ENCODE results near the gene APEH. TPM values are rescaled to one million over a fixed set of nuclear protein-coding genes. Genes with fewer than 3 reads are reported as not detected.
A peak's percentile ranks its signal among the peaks of the same experiment; 100 is the strongest.

APEH gene
- total and polyA plus RNA-seq, 2 of the 4 experiments (the other 2 are of a cell fraction), result 89.2 to 142 TPM

- in situ Hi-C loops (cut with MboI; ENCODE audit: low sequenced_read_pairs) (no loop called here), dilution Hi-C loops (cut with HindIII; ENCODE audit: low sequenced_read_pairs, unreplicated experiment) (no loop called here), intact Hi-C loops (cut with micrococcal nuclease) (no loop called here)
- Histone ChIP-seq H2AK9ac (replicated peaks; ENCODE audit: low read depth, low read length, poor library complexity) (peak within 1 kb of the TSS; percentile 100), H2BK20ac (ENCODE audit: low read depth, low read length) (no peak within 1 kb of the TSS), H4K8ac (ENCODE audit: low read depth in 2 of 2, low read length in 2 of 2) (peak within 1 kb of the TSS; percentile 95 to 96), H3K4me1 (ENCODE audit: control insufficient read depth, insufficient read depth, low read length) (peaks cover 14% of the 10 kb centered on the region), H2AK5ac (ENCODE audit: low read depth, low read length) (peak within 1 kb of the TSS; percentile 98), H3K14ac (replicated peaks; ENCODE audit: low read depth, low read length) (peak within 1 kb of the TSS; percentile 93), H3K79me1 (ENCODE audit: low read depth in 1 of 2, low read length in 2 of 2) (peaks cover 15 to 43% of the 10 kb centered on the region in 2 experiments; a peak in 3 of 4 replicates), H3K36me3 (ENCODE audit: control insufficient read depth, insufficient read depth, low read length) (peaks cover 45% of the 10 kb centered on the region), H2BK5ac (ENCODE audit: low read depth, low read length, poor library complexity, severe bottlenecking) (peak within 1 kb of the TSS; percentile 82), H3K9me1 (ENCODE audit: insufficient read depth, low read length) (peaks cover 5% of the 10 kb centered on the region; the same call in 1 of the 2 replicates), H2BK15ac (ENCODE audit: low read depth, low read length) (no peak within 1 kb of the TSS), H3K4me3 (ENCODE audit: insufficient read depth, low read depth, low read length) (peak within 1 kb of the TSS; percentile 85), H2AFZ (replicated peaks; ENCODE audit: low read length, poor library complexity) (peak within 1 kb of the TSS; percentile 99), H4K91ac (ENCODE audit: insufficient read depth, low read depth, low read length) (peak within 1 kb of the TSS; percentile 93), H3K4me2 (ENCODE audit: low read depth, low read length) (peak within 1 kb of the TSS; percentile 96), H3K27me3 (ENCODE audit: control insufficient read depth, insufficient read depth, low read length) (no peaks in the 10 kb centered on the region), H3K18ac (ENCODE audit: low read depth, low read length) (no peak within 1 kb of the TSS), H3K23ac (ENCODE audit: low read depth, low read length) (peak within 1 kb of the TSS; percentile 76), H4K5ac (ENCODE audit: low read depth, low read length) (peak within 1 kb of the TSS; percentile 70), H3K56ac (ENCODE audit: extremely low read depth, insufficient read depth, low read length) (peak within 1 kb of the TSS; percentile 82), H2BK120ac (ENCODE audit: low read depth, low read length) (peak within 1 kb of the TSS; percentile 32), H3K27ac (ENCODE audit: insufficient read depth, low read length) (peak within 1 kb of the TSS; percentile 88), H3K9me3 (ENCODE audit: control insufficient read depth, insufficient read depth, low read length) (no peaks in the 10 kb centered on the region), H3K4ac (ENCODE audit: low read depth, low read length) (peak within 1 kb of the TSS; percentile 88), H4K20me1 (ENCODE audit: insufficient read depth, low read length) (peaks cover 29% of the 10 kb centered on the region), H3K9ac (ENCODE audit: low read depth, low read length) (peak within 1 kb of the TSS; percentile 91)
- ChIA-PET POLR2A (ENCODE audit: unreplicated experiment) (no interaction called here), CTCF (no interaction called here)
- WGBS, 2 experiments (ENCODE audit: extremely low coverage in 2 of 2, insufficient read length in 1 of 2), result 0% methylated on average over 59 of the region's 102 CpGs; no CpG with 5 or more reads in 1 of the 2 experiments
- ATAC-seq (ENCODE audit: low read depth) (peak; percentile 85), DNase-seq (peak; percentile 95)
- TF ChIP-seq POLR2A (IDR thresholded peaks at IDR 0.05; ENCODE audit: low read depth, low read length) (peak; percentile 82), CHD1 (IDR thresholded peaks at IDR 0.05; ENCODE audit: low read depth, low read length) (no peak), RCOR1 (IDR thresholded peaks at IDR 0.05; ENCODE audit: insufficient replicate concordance, low read length) (no peak), CTCF (conservative IDR thresholded peaks at IDR 0.05; ENCODE audit: low read depth, low read length) (no peak), MAZ (IDR thresholded peaks at IDR 0.05; ENCODE audit: borderline replicate concordance, low read depth, low read length) (peak; percentile 36; the same call in 1 of the 2 replicates), MXI1 (IDR thresholded peaks at IDR 0.05; ENCODE audit: borderline replicate concordance, low read depth, low read length) (no peak; the same call in 1 of the 2 replicates), RFX5 (IDR thresholded peaks at IDR 0.05; ENCODE audit: low read depth, low read length) (peak; percentile 73), FOS (IDR thresholded peaks at IDR 0.05; ENCODE audit: low read depth, low read length) (no peak), NFE2L2 (IDR thresholded peaks at IDR 0.05; ENCODE audit: low read depth, low read length) (no peak), MAFK (IDR thresholded peaks at IDR 0.05; ENCODE audit: low read depth, low read length) (no peak)
- TF ChIP-seq, protein P1, sequence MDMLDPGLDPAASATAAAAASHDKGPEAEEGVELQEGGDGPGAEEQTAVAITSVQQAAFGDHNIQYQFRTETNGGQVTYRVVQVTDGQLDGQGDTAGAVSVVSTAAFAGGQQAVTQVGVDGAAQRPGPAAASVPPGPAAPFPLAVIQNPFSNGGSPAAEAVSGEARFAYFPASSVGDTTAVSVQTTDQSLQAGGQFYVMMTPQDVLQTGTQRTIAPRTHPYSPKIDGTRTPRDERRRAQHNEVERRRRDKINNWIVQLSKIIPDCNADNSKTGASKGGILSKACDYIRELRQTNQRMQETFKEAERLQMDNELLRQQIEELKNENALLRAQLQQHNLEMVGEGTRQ (IDR thresholded peaks at IDR 0.05; ENCODE audit: low read depth, low read length), result peak; percentile 68
- no TSS peak for BruUV-seq (replicated peaks)
Measured at GRCh38 chr3:49723628-49724551, 49.7 kb downstream of the APEH start, which contains the start of gene GMPPB. GMPPB (minus strand) TSS chr3:49723951; CDS start chr3:49723726, 225 bp downstream.
